GM18519 (cell line): ENCODE data around the gene PPIE.

Experiments
- ATAC-seq: cut with Tn5 transposase; IDR thresholded peaks from one replicate; pipeline ENCODE4 v1.9.1; 2021; ENCODE audit warnings: mild to moderate bottlenecking, moderate library complexity; ENCODE audit not compliant: unreplicated experiment, low FRiP score

PPIE gene

GRCh38 chr1:39738622-39739366, at the start of gene PPIE:
PPIE (plus strand) TSS chr1:39738882; CDS start chr1:39738901, 19 bp downstream.
- ATAC-seq: no peak

GRCh38 chr1:39689214-39689613, 49.5 kb upstream of the PPIE start:
- no peak for ATAC-seq

DNA sequence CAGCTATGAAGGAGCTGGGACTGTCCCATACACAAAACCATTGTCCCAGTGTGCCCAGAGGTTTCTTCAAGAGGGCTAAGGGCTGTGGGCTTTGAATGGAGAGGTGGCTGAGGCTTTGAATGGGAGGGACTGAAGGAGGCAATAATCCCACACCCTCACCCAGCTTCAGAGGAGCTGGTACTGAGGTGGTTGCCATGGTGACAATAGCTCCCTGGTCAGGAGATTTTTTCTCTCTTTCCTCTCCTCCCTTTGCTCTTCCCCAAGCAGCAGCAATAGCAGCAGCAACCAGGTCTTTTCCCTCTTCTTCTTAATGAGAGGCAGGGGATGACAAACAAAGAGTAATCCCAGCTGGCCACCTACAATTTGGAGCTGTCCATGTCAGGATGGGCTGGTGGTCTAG, 49.0 kb upstream of the PPIE start:
- no peak for ATAC-seq

DNA sequence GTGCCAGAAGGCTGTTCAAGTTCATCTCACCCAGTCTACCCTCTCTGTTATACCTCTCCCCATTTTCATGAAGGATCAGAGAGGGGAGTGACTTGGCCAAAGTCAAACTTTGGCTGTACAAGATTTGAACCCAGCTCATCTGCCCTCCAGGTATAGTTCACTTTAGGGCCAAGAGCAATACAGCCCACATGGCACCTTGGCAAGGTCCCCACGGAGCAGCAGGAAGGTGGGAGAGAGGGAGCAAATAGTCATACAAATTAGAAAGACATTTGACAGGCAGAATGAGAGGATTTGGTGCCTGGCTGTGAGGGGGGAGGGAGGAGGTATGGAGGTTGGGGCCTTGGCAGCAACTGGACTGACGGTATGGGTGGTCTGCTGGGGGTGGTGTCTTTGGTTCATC, 48.5 kb upstream of the PPIE start:
- ATAC-seq: no peak

DNA sequence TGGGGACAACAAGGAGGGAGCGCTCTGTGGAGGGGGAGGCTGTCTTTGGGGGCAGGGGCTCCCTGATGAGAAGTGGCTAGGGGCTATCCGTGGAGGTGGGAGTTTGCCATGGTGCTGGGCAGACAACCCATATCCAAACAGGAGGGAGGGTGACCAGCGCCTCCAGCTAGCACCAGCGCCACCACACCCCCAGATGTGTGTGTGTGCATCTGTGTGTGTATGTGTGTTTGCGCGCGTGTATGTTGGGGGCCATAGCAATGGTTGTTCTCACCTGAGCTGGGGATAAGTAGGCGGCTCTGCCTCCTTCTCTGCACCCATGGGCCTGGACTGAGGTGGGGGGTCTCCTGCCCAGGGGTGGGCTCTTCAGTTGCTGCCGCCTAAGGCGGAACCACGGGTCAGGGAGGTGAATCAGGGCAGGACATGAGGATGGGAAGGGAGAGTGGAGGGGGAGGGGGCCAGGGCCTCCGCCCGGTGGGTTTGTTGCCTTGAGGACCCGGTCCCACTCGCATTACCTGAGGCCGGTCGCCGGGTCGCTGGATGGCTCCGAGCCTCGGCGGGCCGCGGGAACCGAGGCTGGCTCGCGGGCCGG, 47.8 kb upstream of the PPIE start:
- no peak for ATAC-seq

DNA sequence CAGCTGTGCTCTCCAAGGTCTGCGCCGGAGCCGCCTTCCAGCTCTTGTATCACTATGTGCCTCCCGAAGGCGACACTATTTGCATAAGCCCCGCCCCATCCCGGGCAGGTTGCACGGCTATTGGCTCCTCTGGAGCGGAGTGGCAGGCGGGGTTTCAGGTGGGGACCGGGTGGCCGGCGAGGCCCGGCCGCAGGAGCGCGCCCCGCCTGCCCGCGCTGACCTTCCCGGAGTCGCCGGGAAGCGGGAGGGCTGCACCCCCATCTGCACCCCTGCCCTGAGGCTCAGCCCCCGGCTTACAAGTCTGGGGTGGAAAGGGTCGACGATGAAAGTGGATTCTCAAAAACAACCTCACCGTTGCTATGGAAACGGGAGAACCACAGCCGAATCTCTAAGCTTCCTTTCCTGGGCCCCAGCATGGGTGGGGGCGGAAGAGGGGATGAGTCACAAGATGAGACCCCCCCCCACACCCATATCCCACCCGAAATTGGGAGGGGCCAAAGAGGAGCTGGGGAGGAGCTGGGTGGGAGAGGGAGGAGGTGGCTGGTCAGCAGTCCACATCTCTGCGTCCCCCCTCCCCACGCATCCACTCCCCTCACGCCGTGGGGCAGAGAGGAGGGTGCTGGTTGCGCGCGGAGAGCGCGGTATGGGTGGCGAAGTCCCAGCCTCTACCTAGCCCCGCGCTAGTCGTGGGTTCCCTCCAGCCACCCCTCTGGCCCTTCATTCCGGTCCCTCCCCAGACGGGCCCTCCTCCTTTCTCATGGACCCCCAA, 47.1 kb upstream of the PPIE start, which contains the start of gene HPCAL4:
HPCAL4 (minus strand) TSS at position 51 of the 769 bp plus-strand sequence. CDS start 6,830 bp downstream, outside the sequence.
- peak; percentile 73 for ATAC-seq

DNA sequence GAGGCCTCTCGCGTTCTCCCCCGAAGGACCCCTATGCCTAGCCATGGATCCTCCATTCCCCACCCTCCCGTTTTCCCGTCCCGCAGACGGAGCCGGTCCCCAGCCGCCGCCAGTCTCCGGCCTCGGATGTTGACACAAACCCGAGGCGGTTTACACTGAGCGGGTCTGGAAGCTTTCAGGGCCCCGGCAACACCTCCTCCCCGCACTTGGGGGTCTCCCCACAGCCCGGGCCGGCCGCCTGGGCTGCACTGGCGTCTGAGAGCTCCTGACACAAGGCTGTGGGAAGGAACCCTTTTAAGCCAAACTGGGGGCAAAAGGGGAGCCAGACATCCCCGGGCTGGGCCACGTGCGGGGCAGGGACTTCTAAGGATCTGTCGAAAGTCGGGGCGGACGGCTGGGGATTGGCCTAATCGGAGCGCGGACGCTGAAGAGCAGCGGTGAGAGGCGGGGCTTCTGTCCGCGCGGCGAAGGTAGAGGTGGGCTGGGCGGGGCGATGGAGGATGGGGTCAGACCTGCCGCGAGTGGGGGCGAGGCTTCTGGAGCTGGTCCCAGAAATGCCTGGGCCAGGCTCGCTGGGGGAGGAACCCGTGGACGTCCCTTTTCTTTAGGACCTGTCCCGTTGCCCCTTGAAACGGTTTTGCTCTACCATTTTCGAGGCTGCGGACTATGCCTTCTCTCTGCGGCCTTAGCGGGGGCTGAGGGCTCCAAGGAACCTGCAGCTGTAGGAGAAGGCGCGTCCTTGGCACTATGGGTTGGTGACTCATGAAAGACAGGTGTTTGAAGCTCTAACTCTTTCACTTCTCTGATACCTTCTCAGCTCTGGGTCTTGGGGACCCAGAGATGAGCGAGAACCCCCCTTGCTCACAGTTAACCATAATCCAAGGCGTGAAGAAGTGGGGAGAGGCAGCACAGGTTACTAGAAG, 46.3 kb upstream of the PPIE start:
- ATAC-seq: no peak

DNA sequence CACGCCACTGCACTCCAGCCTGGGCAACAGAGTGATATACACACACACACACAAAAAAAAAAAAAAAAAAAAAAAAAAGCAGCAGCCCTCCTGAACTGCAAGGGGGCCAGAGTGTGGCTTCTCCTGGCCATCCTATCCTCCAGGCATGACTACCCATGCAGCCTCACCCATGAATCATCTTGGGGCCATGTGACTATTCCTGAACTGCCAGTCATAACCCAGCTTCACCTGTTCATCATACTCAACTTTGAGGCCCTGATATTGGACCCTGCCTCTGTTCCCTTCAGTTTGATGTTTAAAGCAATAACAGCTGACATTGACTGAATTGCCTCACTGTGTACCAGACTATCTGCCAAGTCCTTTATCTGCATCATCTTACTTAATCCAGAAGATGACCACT, 44.7 kb upstream of the PPIE start:
- ATAC-seq: no peak

DNA sequence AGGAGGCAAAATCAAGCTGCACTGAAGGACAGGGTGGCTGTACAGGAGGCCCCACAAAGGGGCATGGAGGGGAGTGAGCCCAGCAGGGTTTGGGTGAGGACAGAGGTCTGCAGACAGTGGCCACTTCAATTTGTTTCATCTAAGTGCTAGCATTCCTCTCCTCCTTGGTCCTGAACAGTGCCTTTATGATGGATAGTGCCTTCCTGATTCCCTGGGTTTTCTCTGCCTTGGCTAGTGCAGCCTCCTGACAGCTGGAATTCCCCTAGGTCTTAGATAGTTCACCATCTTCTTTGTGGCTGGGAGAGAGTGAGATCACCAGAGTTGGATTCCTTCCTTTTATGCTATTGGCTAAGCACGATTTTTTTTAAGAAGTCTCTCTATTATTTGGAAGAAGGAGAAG, 43.7 kb upstream of the PPIE start:
- no peak for ATAC-seq

DNA sequence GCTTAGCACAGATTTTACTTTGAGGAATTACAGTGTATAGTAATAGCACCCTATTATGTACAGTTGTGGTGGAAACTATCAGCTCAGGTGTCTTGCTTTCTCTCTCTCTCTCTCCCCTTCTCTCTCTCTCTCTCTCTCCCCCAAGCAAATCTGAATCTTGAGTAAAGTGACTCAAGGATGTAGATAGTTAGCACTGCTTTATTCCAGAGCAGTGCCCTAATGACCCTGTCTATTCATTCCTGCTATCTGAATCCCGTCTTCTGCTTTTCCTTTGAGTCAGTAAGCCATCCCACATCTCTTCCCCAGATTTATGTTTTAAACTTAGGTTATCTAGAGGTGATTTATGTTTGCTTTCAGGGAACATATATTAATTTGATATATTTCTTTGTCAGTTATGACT, 42.2 kb upstream of the PPIE start:
- no peak for ATAC-seq

- ATAC-seq: no peak
Observed at GRCh38 chr1:39698568-39698967, 40.1 kb upstream of the PPIE start.

DNA sequence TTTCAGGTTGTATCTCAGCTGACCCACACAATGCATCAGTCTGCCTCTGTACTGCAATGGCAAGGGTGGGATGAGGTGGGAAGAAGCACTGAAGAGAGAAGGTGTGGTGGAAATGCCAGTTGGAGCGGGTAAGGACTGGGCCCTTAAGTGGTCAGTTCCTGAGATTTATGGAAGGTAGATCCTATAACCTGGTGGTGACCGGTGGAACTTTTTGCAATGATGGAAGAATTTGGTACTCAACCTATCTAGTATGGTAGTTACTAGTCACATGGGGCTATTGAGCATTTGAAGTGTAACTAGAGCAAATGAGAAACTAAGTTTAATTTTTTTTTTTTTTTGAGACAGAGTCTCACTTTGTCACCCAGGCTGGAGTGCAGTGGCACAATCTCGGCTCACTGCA, 39.3 kb upstream of the PPIE start:
- ATAC-seq: no peak

DNA sequence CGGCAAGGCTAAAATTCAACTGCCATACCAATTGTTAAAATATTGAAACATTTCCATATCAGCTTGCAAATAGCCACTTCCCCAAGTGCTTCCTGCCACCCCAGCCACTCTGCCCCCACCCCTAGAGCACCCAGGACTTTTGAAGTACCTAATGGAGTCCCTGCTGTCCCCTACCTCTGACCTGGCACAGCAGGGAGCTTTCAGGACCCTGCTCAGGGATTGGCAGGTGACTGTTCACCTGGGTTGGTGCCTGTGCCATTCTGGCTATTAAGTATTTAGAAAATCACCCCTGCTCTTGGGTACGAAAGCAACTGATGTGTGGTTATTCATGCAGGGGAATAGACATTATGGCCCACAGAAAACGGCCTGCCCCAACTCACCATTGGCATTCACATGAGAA, 38.3 kb upstream of the PPIE start:
- no peak for ATAC-seq

DNA sequence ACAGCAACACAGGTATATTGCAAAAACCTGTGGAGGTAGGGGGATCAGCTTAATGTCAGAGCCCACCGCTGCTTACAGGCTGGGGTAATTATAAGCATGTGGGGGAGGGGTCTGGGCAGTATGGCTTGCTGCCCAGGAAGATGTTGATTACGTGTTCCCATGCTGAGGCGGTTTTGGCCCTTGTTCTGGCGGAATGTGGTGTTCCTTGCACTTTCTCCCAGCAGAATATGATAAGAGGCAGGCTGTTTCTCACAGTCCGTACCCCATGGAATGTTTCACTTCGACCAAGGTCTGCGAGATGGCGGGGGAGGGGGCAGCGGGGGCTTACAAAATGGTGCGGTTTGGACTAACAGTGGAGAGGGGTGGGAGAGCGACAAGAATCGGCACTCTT, 37.6 kb upstream of the PPIE start:
- no peak for ATAC-seq

- ATAC-seq: no peak
Observed at GRCh38 chr1:39704757-39705156, 33.9 kb upstream of the PPIE start.

- no peak for ATAC-seq
Observed at GRCh38 chr1:39707506-39707905, 31.2 kb upstream of the PPIE start.

DNA sequence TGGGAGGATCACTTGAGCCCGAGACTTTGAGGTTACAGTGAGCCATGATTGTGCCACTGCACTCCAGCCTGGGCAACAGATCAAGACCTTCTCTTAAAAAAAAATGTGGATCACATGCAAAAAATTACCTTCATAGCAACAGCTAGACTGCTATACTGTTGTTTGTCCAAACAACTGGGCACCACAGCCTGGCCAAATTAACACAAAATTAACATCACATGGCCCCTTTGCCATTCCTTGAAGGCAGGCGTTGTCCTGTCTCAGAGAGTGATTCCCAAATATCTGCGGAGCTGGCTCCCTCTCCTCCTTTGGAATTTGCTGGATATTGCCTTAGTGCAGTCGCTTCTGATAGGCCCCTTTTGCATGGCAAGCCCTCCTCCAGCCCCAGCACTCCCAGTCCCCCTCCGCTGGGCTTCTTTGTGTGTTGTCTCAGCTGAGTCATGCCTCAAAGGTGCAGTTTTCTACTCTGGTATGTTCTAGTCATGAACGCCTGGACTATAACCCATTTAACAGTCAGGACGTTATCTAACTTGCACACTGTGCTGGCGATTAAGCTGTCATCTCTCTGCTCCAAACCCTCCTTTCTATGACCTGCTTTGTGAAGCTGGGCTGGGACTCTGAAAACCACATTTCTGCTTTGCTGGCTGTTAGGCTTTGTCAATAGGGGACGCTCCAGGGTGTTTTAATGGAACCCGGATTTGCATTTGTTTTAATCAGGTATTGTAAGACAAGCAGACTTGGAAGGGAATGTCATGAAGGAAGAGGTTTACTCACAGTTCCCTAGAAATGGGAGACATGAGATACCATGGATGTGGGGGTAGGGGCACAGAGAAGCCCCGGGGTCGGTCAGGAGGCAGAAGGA, 27.3 kb upstream of the PPIE start:
- no peak for ATAC-seq

- ATAC-seq: no peak
Observed at GRCh38 chr1:39711966-39712340, 26.7 kb upstream of the PPIE start.

GRCh38 chr1:39713557-39713956, 25.1 kb upstream of the PPIE start:
- ATAC-seq: no peak

- no peak for ATAC-seq
Observed at GRCh38 chr1:39717809-39718208, 20.9 kb upstream of the PPIE start.
